ENCODE data around the gene TRIO.

TRIO gene

GRCh38 chr5:14502294-14502690 is 359.1 kb downstream of the TRIO start:
- TF ChIP-seq, protein P1, sequence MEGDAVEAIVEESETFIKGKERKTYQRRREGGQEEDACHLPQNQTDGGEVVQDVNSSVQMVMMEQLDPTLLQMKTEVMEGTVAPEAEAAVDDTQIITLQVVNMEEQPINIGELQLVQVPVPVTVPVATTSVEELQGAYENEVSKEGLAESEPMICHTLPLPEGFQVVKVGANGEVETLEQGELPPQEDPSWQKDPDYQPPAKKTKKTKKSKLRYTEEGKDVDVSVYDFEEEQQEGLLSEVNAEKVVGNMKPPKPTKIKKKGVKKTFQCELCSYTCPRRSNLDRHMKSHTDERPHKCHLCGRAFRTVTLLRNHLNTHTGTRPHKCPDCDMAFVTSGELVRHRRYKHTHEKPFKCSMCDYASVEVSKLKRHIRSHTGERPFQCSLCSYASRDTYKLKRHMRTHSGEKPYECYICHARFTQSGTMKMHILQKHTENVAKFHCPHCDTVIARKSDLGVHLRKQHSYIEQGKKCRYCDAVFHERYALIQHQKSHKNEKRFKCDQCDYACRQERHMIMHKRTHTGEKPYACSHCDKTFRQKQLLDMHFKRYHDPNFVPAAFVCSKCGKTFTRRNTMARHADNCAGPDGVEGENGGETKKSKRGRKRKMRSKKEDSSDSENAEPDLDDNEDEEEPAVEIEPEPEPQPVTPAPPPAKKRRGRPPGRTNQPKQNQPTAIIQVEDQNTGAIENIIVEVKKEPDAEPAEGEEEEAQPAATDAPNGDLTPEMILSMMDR (conservative IDR thresholded peaks at IDR 0.05; ENCODE audit: control insufficient read depth, insufficient read depth, low read depth, low read length): no peak
- H3K4me3 ChIP-seq (ENCODE audit: control insufficient read depth, low read depth, low read length): no peak overlapping the region
- DNase-seq (ENCODE audit: low read depth): peak; percentile 10

DNA sequence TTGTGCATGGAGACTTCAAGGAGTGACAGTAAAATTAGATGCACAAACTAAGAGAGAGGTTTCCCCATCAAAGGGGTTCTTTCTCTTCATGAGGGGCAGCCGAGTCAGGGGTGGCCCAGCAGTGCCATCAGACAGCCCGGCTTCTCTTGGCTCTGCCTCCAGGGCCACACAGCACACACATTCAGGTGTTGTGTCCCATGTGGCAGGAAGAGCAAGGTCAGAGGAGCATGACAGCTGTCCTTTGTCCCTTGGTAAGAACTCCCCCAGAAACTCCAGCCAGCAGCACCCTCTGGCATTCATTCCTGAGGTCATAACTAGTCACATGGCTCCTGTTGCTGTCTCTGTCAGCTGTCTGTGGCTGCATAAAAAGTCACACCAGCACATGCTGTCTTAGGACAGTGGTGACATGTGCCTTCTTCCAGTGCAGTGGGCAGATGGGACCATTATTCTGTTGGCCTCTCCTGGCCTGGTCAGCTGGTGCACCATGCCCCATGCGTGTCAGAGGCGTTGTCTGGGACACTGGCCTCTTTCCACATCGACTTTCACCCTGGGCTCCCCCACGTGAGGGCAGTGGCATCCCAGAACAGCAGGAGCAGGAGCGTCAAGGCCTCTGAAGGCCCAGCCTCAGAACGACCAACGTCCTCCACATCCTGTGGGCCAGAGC is 360.0 kb downstream of the TRIO start:
- H3K4me3 ChIP-seq (ENCODE audit: control insufficient read depth, low read depth, low read length): no peak overlapping the region
- TF ChIP-seq, protein P1 (conservative IDR thresholded peaks at IDR 0.05; ENCODE audit: control insufficient read depth, insufficient read depth, low read depth, low read length): no peak
- DNase-seq (ENCODE audit: low read depth): peak; percentile 29

DNA sequence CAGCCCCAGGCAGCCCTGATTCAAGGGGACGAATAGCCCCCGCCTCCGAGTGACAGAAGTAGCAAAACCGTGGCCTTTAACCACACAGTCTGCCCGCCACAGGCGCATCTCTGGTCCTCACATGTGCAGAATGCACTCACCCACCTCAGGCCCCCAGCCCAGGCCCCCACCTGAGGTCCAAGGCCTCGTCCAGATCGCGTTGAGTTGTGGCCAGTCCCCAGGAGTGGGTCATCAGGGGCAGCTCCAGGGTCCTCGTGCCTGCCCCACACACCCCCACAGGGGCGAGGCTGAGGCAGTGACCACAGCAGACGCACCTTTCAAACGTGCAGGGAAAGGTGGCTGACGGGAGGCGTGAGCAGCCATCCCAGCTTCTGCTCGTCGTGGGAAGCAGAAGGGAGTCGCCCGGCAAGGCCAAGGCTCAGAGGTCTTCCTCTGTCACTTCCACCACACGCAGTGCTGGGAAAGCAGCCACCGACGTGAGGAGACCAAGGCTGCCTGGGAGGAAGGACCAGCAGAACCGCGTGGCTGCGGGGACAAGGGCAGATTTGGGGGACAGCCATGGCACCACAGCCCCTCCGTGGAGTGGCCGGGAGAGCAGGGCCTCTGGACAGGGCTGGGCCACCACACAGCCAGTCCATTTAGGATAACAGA is 360.7 kb downstream of the TRIO start:
- no peak overlapping the region for H3K4me3 ChIP-seq (ENCODE audit: control insufficient read depth, low read depth, low read length)
- TF ChIP-seq, protein P1 (conservative IDR thresholded peaks at IDR 0.05; ENCODE audit: control insufficient read depth, insufficient read depth, low read depth, low read length): no peak

DNA sequence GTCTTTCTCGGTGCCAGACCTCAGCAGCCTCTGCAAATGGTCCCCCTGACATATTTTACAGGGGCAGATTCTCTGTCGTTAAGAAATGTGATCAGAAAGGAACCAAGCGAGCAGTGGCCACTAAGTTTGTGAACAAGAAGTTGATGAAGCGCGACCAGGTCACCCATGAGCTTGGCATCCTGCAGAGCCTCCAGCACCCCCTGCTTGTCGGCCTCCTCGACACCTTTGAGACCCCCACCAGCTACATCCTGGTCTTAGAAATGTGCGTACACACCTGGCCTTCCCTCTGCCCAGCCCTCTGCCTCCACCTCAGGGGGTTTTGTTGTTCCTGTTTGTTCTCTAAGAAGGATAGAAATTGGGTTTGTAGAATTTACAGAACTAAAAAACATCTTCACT is 361.2 kb downstream of the TRIO start:
- TF ChIP-seq, protein P1 (conservative IDR thresholded peaks at IDR 0.05; ENCODE audit: control insufficient read depth, insufficient read depth, low read depth, low read length): no peak
- DNase-seq (ENCODE audit: low read depth): peak; percentile 11
- H3K4me3 ChIP-seq (ENCODE audit: control insufficient read depth, low read depth, low read length): no peak overlapping the region

More for the DNA sequence above, 360.7 kb downstream of the TRIO start:
- no peak for DNase-seq (ENCODE audit: low read depth)

DNA sequence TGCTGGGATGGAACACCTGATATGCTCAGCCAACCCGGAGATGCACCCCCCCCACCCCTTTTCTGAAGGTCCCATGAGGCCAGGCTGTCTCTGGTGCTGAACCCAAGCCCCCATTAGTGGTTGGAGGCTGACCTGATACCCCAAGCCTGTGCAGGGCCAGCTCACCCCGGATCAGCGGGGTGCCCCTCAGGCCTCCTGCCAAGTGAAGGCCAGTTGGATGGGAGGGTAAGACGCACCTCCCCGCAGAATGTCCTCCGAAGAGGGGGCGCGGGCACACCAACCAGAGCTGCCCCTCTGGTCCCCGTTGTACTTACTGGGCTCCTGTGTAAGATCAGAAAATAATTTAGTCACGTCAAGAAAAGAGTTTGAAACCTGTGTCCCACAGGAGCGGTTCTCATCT is 361.7 kb downstream of the TRIO start:
- H3K4me3 ChIP-seq (ENCODE audit: control insufficient read depth, low read depth, low read length): no peak overlapping the region
- TF ChIP-seq, protein P1 (conservative IDR thresholded peaks at IDR 0.05; ENCODE audit: control insufficient read depth, insufficient read depth, low read depth, low read length): no peak
- no peak for DNase-seq (ENCODE audit: low read depth)

GRCh38 chr5:14505310-14506139 is 362.4 kb downstream of the TRIO start:
- TF ChIP-seq, protein P1 (conservative IDR thresholded peaks at IDR 0.05; ENCODE audit: control insufficient read depth, insufficient read depth, low read depth, low read length): peak; percentile 21
- DNase-seq (ENCODE audit: low read depth): peak; percentile 23
- H3K4me3 ChIP-seq (ENCODE audit: control insufficient read depth, low read depth, low read length): no peak overlapping the region

Measured in fibroblast of mammary gland (primary cell).